RKO (cell line): Measurements from ENCODE around the gene CD3D.

Experiments used
- DNase-seq: peaks from one replicate; pipeline ENCODE4 v3.0.0-alpha.2; 2016; ENCODE audit warnings: low spot score

CD3D gene

DNA sequence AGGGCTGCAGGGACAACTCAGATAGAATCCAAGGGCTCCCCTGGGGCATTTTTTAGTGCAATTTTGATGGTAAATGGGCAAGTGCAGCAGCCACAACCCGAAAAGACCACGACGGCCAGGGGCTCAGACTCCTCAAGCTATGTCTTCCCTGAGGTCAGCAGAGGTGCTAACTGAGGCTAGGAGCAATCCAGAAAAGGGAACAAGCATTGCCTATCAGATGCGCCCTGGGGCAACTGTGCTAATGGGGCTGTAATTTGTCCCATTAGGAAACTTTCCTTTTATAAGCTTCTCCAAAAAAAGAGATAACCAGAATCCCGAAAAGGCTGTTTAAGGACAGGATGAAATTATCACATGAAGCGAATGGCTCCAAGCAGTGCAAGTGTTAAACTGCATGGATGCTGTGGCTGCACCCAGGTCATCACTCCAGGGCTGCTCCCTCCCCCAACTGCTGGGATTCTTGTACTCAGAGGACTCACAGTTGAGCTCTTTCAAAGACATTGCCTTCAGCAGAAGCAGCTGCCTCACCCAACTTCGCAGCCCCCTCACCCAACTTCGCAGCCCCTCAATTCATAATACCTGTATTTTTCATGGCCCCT is 40.8 kb downstream of the CD3D start:
- no peak for DNase-seq

DNA sequence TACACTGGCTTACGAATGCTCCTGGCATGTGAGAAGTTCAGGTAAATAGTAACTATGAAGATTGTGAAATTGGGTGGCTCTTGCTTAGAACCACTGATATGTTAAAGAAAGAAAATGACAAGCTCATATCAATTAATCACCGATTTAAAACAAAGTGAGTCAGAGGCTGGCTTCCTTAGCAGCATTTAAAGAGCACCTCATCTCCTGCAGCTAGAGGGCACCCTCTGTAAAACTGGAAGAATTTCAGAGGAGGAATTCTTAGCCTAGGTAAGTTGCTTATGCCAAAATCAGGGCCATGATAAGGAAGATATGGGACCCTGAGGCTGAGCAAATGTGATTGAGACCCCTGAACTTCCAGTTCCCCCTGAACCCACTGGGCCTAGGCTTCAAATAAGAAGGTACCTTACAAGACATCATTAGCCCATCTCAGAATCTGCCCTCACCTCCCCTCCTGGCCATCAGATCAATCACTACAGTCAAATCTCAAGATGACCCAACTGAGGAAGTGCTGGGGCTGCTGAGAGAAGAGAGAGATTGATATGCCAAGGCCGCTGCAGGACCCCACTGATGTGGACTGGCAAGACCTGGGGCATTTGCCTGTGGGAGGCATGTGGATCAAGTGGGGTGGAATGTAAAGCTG is 46.6 kb downstream of the CD3D start:
- DNase-seq: peak; percentile 76

DNA sequence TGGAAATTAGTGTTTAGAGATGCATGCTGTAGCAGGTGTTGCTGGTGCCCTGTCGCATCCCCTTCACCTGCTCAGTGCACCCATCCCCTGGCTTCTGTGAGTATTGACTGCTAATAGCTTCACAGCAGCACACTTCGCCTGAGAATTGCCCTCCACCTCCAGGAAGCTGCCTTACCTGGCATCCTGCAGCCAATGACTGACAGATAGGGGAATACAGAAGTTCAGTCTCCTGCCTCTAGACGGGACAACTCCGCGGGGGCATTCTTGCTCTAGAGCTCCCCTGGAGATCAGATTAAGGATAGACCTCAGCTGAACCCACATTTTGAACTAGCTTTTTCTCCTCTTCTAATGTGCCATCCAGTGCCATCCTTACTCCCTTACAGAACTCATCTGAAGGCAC is 47.3 kb downstream of the CD3D start:
- no peak for DNase-seq

DNA sequence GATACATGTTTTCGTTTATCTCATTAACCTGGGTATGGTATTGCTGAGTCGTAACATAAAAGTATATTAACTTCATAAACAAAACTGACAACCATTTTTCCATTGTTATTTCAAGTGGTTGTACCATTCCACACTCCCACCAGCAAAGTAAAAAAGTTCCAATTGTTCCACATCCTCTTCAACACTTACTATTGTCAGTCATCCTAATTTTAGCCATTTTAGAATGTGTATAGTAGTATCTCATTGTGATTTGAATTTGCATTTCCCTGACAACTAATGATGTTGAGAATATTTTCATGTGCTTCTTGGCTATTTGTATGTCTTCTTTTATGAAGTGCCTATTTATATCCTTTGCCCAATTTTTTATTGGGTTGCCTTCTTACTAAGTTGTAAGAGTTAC is 48.5 kb downstream of the CD3D start:
- DNase-seq: no peak

DNA sequence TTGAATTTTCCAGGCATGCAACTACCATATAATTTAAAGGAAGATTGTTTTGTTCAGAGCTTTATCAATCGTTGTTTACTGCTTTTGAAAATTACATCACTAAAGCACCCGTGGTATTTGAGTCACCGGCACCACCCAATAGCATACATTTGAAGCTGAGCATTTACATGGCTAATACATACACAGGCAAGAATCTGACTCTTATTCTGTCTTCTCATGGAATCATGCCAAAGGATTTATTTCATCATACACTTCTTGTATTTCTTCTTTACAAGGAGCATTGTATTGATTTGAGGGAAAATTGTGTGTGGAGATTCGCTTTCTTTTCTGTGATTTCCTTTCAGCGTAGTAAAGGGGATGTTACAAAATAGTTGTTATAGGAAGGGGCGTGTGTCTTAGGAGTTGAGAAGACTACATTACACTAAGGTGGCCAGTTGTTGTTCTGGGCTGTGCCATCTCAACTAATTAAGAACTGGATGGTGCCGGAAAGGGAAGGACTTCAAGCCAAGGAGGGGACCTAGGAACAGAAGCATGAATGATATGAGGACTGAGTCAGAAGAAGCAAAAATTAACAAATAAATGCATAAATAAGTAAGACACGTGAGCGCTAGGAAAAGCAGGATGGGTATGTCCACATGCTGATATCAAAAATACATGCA is 50.9 kb downstream of the CD3D start:
- no peak for DNase-seq

DNA sequence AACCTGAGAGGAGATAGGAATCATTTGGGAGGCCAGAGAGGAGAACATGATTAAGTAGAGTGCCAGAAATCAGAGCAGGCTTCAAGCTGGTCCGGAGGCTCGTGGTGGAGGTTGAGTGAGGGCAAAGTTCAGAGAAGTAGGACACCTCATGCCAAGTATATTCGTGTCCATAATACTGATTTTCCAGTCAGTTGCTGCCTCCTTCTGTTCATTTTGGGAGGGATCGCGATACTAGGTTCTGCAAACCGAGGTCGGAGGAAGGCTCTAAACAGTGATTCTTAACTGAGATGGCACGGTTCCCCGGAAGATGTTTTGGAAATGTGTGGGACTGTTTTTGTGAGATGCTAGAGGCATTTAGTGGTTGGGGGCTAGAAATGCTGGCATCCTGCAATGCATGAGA is 51.6 kb downstream of the CD3D start:
- peak; percentile 23 for DNase-seq

DNA sequence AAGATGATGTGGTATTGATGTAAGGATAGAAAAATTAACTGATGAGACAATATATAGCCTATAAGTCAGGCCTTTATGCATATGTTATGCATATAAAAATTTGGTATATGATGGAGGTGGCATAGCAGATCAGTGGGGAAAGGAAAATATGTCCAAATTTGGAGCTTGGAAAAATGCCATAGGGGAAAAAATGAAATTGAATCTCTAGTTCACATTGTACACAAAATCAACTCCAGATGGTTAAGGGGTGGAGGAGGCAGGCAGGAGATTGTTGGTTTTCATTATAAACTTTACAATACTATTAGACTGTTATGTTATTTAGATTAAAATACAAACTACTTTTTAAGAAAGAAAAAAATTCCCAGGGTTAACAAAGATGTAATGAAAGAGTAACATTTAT is 53.1 kb downstream of the CD3D start:
- no peak for DNase-seq
